ENCODE measurements around the gene SERPINF2.
A peak's percentile ranks its signal among the peaks of the same experiment; 100 is the strongest.
"Not testable (repeated sequence)": the region's sequence is repeated elsewhere in the genome, so short reads cannot be mapped to it uniquely, and the experiment has no call there.

The SERPINF2 gene

GRCh38 chr17:1716076-1716911 is 26.4 kb upstream of the SERPINF2 start:
- FAIRE-seq, result peak; percentile 81
- peak; percentile 97 for DNase-seq (ENCODE audit: low spot score)

GRCh38 chr17:1716912-1717695 is 25.6 kb upstream of the SERPINF2 start:
- peak; percentile 84 for DNase-seq (ENCODE audit: low spot score)
- FAIRE-seq, result no peak

- FAIRE-seq, result no peak
- DNase-seq (ENCODE audit: low spot score), result no peak
Observed at GRCh38 chr17:1718362-1719165, 24.1 kb upstream of the SERPINF2 start.

GRCh38 chr17:1720856-1721386 is 21.8 kb upstream of the SERPINF2 start:
- no peak for DNase-seq (ENCODE audit: low spot score)
- no peak for FAIRE-seq

- not testable (repeated sequence) for DNase-seq (ENCODE audit: low spot score); FAIRE-seq
Observed at GRCh38 chr17:1722022-1722421, 20.6 kb upstream of the SERPINF2 start.

GRCh38 chr17:1724351-1724868 is 18.3 kb upstream of the SERPINF2 start, which contains the start of gene WDR81:
TSS of gene WDR81 (plus strand) at chr17:1724704. CDS start at chr17:1724960, 256 bp downstream.
- peak; percentile 50 for FAIRE-seq
- DNase-seq (ENCODE audit: low spot score), result peak; percentile 78

GRCh38 chr17:1724869-1725641 is 17.6 kb upstream of the SERPINF2 start:
- FAIRE-seq, result no peak
- DNase-seq (ENCODE audit: low spot score), result no peak

- no peak for DNase-seq (ENCODE audit: low spot score)
- no peak for FAIRE-seq
Observed at GRCh38 chr17:1725642-1726511, 16.8 kb upstream of the SERPINF2 start.

- FAIRE-seq (no peak), DNase-seq (ENCODE audit: low spot score) (no peak)
Observed at GRCh38 chr17:1726626-1727257, 15.9 kb upstream of the SERPINF2 start.

GRCh38 chr17:1727258-1727789 is 15.3 kb upstream of the SERPINF2 start:
- DNase-seq (ENCODE audit: low spot score) (no peak), FAIRE-seq (no peak)

- no peak for FAIRE-seq
- no peak for DNase-seq (ENCODE audit: low spot score)
Observed at GRCh38 chr17:1727876-1728630, 14.6 kb upstream of the SERPINF2 start.

- DNase-seq (ENCODE audit: low spot score) (no peak), FAIRE-seq (no peak)
Observed at GRCh38 chr17:1729966-1730325, 12.7 kb upstream of the SERPINF2 start.

GRCh38 chr17:1730326-1731193 is 12.1 kb upstream of the SERPINF2 start:
- peak; percentile 59 for DNase-seq (ENCODE audit: low spot score)
- no peak for FAIRE-seq

GRCh38 chr17:1731194-1731506 is 11.5 kb upstream of the SERPINF2 start:
- DNase-seq (ENCODE audit: low spot score), result no peak
- peak; percentile 20 for FAIRE-seq

GRCh38 chr17:1732241-1732832 is 10.3 kb upstream of the SERPINF2 start:
- DNase-seq (ENCODE audit: low spot score) (no peak), FAIRE-seq (no peak)

- FAIRE-seq, result no peak
- no peak for DNase-seq (ENCODE audit: low spot score)
Observed at GRCh38 chr17:1732833-1733321, 9.8 kb upstream of the SERPINF2 start.
